Stimulated activated CD8-positive, alpha-beta memory T cell treated with anti-CD3 and anti-CD28 coated beads, Interleukin-12 subunit alpha, Interleukin-12 subunit beta, amount 100 ng/mL, for 1 hour (primary cell): Measurements from ENCODE around the gene RELCH.

ENCODE experiments used
- DNase-seq: peaks from one replicate; pipeline ENCODE4 v3.0.0-alpha.2; 2020; ENCODE audit warnings: low read depth

The RELCH gene

GRCh38 chr18:62250475-62250874 lies 63.4 kb downstream of the RELCH start:
- no peak for DNase-seq

GRCh38 chr18:62258093-62258492 lies 71.0 kb downstream of the RELCH start:
- no peak for DNase-seq

GRCh38 chr18:62258616-62259015 lies 71.6 kb downstream of the RELCH start:
- no peak for DNase-seq

DNA sequence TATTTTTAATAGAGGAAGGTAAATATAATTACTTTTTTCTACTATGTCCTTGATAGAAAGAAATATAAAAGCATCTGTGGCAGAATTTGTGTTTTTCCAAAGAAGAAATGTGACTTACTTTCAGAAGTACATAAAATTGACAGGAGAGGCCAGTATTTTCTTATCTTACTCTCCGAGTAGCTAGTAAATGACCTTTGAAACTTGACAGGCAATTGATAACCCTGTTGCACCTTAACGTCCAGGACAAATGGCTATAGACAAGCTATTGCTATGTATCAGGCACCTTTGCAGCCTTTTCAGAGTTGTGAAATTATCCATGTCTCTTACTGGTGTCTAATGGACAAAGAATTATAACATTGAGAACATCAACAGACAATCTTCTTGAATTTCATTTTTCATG lies 75.0 kb downstream of the RELCH start:
- no peak for DNase-seq

DNA sequence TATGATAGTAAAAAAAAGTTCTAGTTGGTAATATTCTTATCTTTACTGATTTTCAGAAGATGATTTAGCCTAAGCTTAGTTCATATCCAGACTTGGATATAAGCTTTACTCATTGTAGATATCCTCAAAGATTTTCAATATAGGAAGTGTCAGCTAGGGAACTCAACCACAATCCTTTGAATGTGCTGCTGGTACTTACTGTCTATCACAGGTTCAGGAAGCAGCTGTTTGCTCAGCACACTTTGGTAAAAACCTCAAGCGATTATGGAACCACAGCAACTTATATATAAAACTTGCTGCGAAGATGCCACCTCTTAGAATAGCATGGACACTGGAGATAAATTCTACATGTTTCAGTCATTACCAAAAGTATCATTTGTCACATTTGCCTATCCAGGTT lies 77.9 kb downstream of the RELCH start:
- DNase-seq = no peak

GRCh38 chr18:62277045-62277444 lies 90.0 kb downstream of the RELCH start:
- DNase-seq = no peak

DNA sequence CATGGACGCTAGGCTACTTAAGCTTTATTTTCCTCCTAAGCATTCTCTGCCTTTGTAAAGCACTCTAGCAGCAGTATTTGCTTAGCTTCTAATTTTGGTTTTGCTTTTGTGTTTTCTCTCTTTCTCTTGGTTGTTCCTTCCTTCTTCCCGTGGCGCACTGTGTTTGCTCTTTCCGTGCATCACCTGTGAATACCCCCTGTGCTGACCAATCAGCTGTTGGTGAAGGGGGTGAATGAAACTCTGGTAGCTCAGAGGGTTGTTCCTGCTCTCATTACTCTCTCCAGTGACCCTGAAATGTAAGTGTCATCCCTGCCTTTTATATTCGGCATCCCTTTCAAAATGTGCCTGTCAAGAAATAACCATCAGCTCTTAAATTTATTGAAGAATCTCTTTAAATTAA lies 92.5 kb downstream of the RELCH start:
- no peak for DNase-seq

DNA sequence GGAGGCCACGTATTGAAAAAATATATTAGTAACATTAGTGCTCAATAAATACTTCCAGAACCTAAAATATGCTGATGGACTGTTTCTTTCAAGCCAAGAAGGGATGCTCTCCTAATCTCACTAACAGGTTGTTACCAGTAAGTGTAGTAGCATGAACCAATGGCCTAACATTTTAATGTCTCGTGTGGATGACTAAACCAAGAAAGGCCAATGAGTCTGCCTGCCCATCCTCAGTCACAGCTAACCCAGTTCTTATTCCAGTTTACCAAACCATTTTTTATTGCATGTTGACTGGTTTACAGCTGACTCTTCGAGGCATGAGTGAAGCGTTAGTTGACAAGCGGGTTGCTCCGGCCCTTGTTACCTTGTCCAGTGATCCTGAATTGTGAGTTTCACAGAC lies 93.0 kb downstream of the RELCH start:
- no peak for DNase-seq

- no peak for DNase-seq
Observed at GRCh38 chr18:62280786-62281185, 93.7 kb downstream of the RELCH start.

DNA sequence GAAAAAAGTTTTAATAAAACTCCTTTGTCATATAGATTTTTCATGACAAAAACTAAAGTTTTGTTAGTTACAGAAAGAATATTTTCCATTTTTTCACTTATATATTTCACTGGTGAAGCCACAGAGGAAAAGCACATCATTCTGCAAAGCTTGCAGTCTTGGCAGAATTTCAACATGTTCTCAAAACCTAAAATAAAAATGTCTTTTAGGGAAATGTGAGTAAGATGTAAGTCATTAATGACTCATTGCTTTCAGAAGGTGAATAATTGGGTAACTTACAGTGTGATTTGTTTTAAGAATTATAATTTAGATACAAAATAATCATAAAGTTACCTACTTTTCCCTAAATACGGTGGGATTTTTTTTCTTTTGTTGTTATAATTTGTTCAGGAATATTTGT lies 94.6 kb downstream of the RELCH start:
- DNase-seq = no peak

GRCh38 chr18:62282188-62282629 lies 95.2 kb downstream of the RELCH start:
- DNase-seq = no peak

- DNase-seq = no peak
Observed at GRCh38 chr18:62284637-62285036, 97.6 kb downstream of the RELCH start.

- DNase-seq = no peak
Observed at GRCh38 chr18:62285281-62285680, 98.2 kb downstream of the RELCH start.

DNA sequence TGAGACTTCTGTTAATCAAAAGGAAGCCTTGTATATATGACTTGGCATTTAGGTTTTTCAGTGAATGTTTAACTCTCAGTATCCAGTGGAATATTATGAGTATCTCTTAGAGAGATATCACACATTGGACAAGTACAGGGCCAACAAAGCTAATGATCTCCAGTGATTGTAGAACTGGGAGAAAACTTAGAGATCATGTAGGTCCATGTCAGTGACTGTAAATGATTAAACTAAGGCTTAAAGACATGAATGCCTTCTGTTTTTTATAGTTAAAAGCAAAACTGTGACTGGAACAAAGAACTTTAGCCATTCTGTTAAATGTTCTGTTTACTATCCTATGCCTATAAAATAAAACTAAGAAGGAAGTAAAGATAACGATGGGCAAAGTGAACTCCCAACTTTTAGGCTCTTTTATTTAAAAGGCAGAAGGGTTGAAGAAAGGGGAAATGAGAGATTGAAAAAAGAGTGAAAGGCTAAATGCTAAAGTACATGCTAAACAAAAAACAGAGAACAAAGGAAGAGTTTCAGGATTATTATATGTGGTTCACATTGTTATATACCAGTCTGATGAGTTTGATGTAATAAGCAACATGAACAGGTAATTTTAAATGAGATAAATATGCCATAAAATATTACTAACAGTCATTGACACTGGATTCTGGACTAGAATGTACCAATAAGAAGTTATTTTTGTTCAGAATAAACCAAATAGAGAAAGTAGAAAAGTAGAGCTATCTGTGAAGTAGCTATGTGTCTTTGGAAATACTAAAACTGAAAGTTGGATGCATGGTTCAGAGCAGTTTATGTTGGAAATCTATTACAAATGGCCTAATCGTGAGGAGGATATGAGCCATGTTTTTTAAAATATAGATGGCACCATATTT lies 101.0 kb downstream of the RELCH start:
- DNase-seq = no peak

DNA sequence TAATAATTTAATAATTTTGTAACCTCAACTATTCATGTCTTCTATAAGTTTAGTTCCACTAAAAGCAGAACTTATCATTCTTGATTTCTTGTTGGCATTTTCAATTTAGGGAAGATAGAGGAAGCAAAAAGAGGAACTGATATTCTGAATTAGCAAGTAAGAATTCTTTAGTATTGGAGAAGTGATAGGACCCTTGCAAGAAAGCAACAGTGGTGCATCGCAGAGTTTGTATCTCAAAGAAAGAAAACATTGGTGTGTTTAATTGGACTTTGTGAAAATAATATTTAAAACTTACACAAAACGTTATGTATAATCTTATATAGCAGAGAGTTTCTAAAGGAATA lies 101.6 kb downstream of the RELCH start:
- no peak for DNase-seq

GRCh38 chr18:62289047-62289446 lies 102.0 kb downstream of the RELCH start:
- DNase-seq = no peak

- DNase-seq = no peak
Observed at GRCh38 chr18:62294073-62294472, 107.0 kb downstream of the RELCH start.

DNA sequence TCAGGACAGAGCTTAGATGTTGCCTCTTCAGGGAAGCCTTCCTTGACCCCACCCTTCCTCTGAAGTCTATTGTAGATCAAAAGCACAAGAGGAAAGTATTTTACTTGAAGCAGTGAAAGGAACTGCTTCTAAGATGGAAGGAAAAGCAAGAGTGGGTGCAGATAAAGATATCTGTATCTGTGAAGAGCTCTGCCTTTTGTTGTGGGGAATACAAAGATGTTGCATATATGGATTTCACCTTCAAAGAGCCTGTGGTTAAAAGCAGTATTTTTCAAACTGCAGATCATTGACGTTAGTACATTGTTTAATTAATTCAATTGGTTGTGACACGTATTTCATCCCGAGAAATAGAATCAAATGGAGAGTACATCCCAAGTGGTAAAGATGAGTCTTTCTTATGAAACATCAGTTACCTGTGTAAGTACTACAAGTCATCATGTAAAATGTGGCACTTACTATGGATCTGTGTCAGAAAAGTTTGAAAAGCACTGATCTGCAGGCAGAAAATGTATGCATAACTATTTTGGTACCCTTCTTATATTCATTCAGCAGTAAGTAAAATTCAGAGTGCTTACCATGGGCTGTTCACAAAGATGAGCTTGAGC lies 113.4 kb downstream of the RELCH start:
- no peak for DNase-seq

- DNase-seq = no peak
Observed at GRCh38 chr18:62301322-62301721, 114.3 kb downstream of the RELCH start.

GRCh38 chr18:62312851-62313250 lies 125.8 kb downstream of the RELCH start:
- DNase-seq = no peak

- DNase-seq = no peak
Observed at GRCh38 chr18:62318228-62319180, 131.4 kb downstream of the RELCH start.

DNA sequence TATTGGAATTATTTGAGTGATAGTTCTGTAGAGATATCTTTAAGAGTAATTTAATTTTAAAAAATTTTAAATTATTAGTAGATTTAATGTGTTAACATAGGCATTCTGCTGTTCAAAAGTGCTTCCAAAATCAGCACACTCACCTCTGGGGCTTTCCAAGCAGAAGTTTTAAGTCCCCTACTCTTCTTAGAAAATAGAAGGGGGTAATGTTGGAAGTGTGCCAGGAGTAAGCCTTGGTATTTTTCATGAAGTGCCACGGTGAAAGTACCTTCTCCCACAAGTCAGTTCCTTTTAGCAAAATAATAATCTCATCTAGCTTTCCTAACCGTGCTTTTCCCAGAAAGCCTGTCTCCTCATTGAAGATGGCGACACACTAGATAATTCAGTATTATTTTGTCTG lies 134.1 kb downstream of the RELCH start:
- no peak for DNase-seq
